ENCODE data around the gene ZFAND3.

Gene ZFAND3

DNA sequence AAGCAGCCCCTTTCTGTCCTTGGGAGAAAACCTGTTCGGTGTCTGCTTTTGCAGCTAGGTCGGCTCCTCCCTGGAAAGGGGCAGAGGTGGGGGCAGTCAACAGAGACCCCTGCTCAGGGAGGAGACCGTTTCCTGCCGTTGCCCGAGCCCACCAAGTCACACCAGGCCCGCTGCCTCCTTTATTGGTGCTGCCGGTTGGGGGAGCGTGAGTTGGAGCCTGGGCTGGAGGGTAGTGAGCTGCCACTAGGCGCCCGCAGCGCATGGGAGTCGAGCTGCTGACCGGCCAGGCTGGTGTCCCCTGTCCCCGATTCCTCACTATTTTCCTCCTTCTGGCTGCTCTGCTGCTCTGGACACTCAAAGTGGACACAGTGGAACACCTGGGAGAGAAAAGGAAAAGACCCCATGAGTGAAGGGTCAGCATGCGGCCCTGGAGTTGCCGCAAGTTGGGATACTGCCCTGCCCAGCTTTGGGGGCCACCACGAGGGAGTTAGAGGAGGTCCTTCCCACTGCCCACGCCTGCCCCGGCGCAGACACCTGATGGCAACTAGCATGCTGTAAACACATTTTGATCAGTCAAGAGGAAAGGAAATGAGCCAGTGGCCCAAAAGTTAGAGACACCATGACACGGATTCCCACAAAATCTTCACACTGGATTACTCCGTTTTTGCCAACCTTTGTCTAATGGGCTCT lies 355.4 kb downstream of the ZFAND3 start:
- DNase-seq = no peak

DNA sequence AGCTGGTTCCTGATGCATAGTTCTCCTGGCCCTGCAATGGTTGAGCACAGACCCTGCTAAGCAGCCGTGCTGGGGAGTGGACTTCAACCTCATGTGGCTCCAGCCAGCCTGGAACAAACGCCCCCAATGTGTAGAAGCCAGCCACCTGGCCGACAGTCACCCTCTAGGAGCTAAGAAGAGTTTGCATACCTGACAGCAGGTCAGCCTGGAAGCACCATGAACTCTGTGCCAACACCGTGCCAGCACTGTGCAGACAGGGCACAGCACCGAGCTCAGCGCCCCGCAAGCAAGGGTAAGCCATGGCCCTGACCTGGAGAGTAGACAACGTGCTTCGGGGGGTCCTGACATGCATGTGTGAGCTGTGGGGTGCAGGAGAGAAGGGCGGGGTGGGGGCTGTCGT lies 356.3 kb downstream of the ZFAND3 start:
- DNase-seq = no peak

GRCh38 chr6:38176797-38177751 lies 357.5 kb downstream of the ZFAND3 start:
- no peak for DNase-seq

- DNase-seq = no peak
Observed at GRCh38 chr6:38177882-38178583, 358.5 kb downstream of the ZFAND3 start.

GRCh38 chr6:38178584-38178886 lies 359.0 kb downstream of the ZFAND3 start:
- no peak for DNase-seq

GRCh38 chr6:38179300-38179699 lies 359.8 kb downstream of the ZFAND3 start:
- DNase-seq = no peak

DNA sequence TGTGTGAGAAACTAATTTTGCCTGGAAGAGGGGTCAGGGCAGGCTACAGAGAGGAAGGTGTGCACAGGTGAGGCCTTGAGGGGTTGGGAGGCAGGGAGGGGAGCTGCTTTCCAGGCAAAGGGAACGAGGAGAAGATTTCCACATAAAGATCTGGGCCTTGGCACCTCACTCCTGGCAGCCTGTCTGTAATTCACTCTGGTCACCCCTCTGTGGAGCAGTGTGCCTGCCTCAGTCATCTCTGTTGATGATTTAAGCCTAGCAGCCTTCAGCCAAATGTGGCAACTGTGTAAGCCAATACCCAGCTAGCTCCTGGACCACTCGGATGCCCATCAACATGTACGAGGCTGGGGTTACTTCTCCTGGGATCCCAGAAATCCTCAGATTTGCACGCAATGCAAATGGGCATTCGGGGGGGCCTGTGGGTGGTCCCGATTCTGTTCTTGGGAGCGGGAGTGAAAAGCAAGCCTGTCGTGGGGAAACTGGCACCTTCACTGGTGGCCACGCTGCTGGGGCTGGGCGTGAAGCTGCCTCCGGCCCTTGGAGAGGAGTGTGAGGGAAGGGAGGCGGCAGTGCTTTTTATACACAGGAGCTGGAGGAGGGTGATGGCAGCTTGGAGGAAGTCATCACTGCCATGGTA lies 360.4 kb downstream of the ZFAND3 start:
- DNase-seq = no peak

DNA sequence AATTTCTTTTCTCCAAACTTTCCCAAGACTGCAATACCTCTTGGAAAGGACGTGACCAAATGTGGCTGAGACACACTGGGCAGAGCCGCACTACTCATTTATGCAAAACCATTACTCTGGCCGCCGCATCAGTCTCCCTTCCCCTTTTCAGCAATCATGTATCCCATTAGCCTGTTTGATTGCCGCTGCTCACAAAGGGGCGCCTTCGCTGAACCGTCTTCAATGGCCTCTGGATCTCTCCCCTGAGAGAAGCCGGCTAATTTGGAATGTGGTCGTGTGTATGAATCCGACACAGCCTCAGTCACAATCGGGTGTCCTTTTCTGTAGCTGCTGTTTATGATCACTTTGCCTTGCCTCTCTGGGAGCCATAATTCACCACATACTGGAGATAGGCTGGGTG lies 361.1 kb downstream of the ZFAND3 start:
- DNase-seq = no peak

- DNase-seq = no peak
Observed at GRCh38 chr6:38182426-38182825, 362.9 kb downstream of the ZFAND3 start.

DNA sequence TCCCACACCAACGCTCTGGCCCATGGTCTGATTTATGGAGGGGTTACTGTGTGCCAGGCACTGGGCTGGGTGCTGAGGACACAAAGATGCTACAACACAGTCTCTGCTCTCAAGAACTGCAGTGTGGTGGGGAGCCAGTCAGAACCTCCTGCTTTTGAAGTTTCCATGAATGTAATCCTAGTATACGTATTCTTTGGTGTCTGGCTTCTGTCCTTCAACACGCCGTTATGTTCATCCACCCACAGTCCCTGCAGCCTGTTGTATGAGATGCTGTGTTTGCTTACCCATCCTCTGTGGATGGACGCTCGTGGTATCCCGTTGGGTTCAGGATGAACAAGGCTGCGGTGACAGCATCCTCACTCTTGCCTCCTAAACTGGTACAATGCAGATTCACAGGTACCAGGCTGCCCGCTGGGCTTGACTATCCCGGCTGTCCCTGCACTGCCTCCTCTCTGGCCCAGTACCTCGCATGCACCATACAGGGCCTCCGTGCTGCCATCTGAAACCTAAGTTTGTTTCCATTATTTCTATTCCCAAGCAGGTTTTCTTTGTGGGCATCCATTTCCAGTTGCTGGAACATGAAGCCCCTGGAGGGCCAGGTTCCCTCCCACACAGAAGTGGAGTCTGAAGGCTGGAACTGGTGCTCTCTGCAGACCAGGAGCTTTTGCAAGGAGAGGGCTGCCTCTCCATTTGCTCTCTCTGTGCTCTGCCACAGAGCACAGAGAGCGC lies 364.5 kb downstream of the ZFAND3 start:
- no peak for DNase-seq

GRCh38 chr6:38184585-38185080 lies 365.1 kb downstream of the ZFAND3 start:
- DNase-seq = no peak

DNA sequence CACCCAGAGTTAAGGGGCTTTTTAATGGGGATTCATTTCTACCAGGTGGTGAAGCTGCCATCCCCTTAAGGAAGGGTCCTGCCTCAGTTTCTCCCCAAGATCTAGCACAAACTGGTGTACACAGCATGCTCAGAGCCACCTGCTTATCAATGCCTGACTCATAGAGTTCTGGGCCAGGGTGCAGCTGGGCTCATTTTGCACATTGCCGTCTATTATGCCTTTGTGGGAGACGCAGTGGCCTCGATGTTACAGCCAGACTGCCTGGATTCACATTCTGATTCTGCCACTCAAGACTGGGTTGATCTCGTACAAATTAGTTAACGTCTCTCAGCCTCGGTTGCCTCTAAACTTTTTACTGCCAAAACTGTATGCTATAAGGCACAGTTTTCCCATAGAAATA lies 365.7 kb downstream of the ZFAND3 start:
- DNase-seq = no peak

GRCh38 chr6:38185752-38186151 lies 366.2 kb downstream of the ZFAND3 start:
- DNase-seq = no peak

DNA sequence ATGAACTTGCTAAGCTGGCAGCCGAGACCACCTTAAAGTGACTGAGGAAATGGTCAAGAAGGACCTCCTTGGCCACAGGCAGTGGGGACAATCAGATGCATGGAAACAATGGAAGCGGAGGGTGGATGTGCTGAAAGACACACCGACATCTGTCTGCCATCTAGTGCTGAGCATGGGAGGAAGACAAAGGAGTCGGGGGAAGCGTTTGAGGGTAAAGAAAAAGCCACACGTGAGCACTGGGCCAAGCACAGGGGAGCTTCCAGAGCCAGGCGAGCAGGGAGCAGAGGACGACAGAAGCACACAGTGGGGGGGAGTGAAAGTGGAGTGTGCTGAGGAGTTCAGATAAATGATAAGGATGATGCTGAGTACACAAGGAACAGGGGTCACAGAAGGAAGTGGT lies 367.8 kb downstream of the ZFAND3 start:
- DNase-seq = no peak

DNA sequence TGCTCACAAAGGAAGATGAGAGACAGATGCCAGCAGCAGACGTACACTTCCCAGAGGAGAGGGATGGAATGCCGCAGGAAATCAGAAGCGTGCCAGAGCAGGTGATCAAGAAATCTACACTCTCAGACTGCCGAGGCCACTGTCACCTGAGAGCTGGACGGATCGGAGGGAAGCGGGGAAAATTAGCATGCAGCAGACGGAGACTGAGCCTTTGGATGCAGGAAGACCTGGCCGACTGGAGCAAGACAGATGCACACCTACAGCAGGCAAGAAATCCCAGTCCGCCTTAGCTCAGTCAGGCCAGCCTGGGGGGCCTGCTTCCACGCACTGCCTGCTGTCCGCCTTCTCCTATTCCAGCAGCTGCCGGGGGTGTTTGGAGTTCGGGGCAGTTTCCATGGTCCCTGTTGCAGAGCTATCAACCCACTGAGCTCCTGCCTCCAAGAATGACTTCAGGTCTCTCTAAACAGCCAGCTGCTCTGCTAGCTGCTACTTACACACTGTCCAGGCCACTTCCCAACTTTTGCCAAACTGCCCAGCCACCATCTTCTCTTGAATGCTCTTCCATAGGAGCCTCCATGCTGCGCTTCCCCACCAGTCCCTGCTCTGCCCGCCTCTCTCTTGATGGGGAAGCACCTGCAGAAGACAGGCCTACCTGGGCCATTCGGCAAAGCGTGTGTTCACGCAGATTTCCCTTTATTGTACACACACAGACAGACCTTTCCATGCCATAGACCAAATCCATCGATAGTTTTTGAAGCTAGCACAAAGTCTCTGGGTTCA lies 368.5 kb downstream of the ZFAND3 start:
- no peak for DNase-seq

DNA sequence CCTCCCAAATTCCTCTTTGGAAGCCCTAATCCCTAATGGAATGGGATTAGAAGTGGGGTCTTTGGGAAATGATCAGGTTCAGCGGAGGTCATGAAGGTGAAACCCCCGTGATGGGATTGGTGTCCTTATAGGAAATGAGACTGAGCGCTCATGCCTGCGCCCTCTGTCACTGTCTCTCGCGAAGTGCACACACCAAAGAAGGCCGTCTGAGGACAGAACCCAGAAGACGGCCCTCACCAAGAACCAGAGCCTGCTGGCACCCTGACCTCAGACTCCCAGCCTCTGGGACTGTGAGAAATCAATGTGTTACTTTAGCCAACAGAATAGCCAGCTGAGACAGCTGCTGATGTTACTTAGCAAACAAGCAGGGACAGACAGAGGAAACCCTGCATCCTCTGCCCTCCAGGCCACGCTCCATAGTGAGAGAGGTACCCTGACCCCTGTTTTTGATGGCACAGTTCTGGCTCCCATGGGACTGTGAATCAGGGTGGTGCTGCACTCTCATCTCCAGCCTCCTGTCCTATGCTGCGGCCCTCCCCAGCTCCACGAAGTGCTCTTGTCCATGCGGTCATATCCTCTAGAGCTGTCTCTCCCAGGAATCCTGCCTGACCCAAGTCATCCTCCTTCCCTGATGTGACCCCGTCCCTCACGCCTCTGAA lies 369.3 kb downstream of the ZFAND3 start:
- no peak for DNase-seq

GRCh38 chr6:38191418-38191817 lies 371.9 kb downstream of the ZFAND3 start:
- no peak for DNase-seq

- no peak for DNase-seq
Observed at GRCh38 chr6:38192011-38192410, 372.5 kb downstream of the ZFAND3 start.

GRCh38 chr6:38192487-38192886 lies 373.0 kb downstream of the ZFAND3 start:
- DNase-seq = no peak

DNA sequence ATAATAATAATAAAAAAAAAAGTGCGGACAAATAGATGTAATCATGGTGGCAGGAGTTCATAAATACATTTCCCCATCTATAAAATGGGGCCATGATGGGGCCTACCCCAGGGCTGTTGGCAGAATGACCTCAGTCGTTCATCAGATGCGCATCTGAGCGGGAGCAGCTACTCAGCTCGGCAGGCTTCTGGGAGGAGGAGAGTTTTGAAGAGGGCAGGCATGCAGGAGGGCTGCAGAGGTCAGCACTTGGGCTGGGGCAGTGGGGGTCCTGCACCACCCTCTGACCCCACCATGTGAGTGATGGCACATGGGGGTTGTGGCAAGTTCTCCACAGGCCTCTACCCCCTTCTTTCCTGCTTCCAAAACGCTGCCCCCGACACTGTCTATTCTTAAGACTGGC lies 373.5 kb downstream of the ZFAND3 start:
- no peak for DNase-seq

All from CD4-positive, alpha-beta T cell treated with Interleukin-12 subunit alpha and Interleukin-12 subunit beta, for 1 hour (primary cell).